Calu3 (cell line): ENCODE results near the gene LDLRAP1. TPM values are rescaled to one million over a fixed set of nuclear protein-coding genes. Genes with fewer than 3 reads are reported as not detected.

Experiments used
- BruUV-seq: library from RNA; stranded (reverse); fragments of 400-500 nt; replicated peaks from 2 replicates; lab custom pipeline; 2021; lab: Mats Ljungman, UMichigan
- CTCF ChIA-PET: fragments of 300-600 bp; sonication (Branson Sonifier 250); formaldehyde crosslinking; loops from one replicate; lab custom pipeline; 2022; ENCODE audit warnings: antibody characterized with exemption; lab: Charles Lee
- DNase-seq: peaks from one replicate; pipeline ENCODE4 v3.0.0; 2022
- H3K27ac Mint-ChIP-seq: one replicate; pipeline ENCODE4 v1.8.0; 2022; ENCODE audit warnings: mixed read lengths; ENCODE audit not compliant: unreplicated experiment
- H3K27me3 Mint-ChIP-seq: one replicate; pipeline ENCODE4 v1.8.0; 2022; ENCODE audit warnings: mixed read lengths; ENCODE audit not compliant: unreplicated experiment
- H3K36me3 Mint-ChIP-seq: one replicate; pipeline ENCODE4 v1.8.0; 2022; ENCODE audit warnings: mild to moderate bottlenecking, moderate library complexity, mixed read lengths; ENCODE audit not compliant: insufficient read depth, unreplicated experiment
- H3K4me1 Mint-ChIP-seq: one replicate; pipeline ENCODE4 v1.8.0; 2022; ENCODE audit warnings: mild to moderate bottlenecking, low read depth, mixed read lengths; ENCODE audit not compliant: unreplicated experiment
- H3K4me3 Mint-ChIP-seq: one replicate; pipeline ENCODE4 v1.8.0; 2022; ENCODE audit warnings: mild to moderate bottlenecking, low read depth, moderate library complexity, mixed read lengths; ENCODE audit not compliant: unreplicated experiment
- H3K9me3 Mint-ChIP-seq: one replicate; pipeline ENCODE4 v1.8.0; 2022; ENCODE audit warnings: low read depth, mixed read lengths; ENCODE audit not compliant: unreplicated experiment
- CTCF ChIP-seq: fragments of 200-600 bp; IDR thresholded peaks from one replicate; pipeline ENCODE4 v1.8.0; 2022; ENCODE audit warnings: antibody characterized with exemption; ENCODE audit not compliant: unreplicated experiment
- intact Hi-C: fragments of 100-400 bp; cut with micrococcal nuclease; formaldehyde crosslinking; loops from one replicate; pipeline ENCODE4 v1.10.0; 2022; ENCODE audit not compliant: unreplicated experiment
- total RNA-seq: library from RNA; stranded (reverse); gene quantifications from 2 replicates; pipeline ENCODE4 v1.2.3, GENCODE V29; 2022

LDLRAP1 gene
- total RNA-seq, 1 experiment from 2014 or later = 8.3 TPM

GRCh38 chr1:25523542-25523941, 19.9 kb upstream of the LDLRAP1 start:
- Mint-ChIP-seq H3K27ac (no peak overlapping the region), H3K27me3 (no peaks in the 10 kb centered on the region), H3K4me3 (no peak overlapping the region), H3K36me3 (no peaks in the 10 kb centered on the region), H3K4me1 (no peaks in the 10 kb centered on the region), H3K9me3 (peaks cover 2% of the 10 kb centered on the region)
- no peak for DNase-seq
- BruUV-seq = no TSS peak
- intact Hi-C loops = no loop called here
- CTCF ChIA-PET = interaction anchor here (0.7 kb wide), 1 partner anchor 18 kb away, joined by 6 read pairs; no protein-coding TSS in a partner anchor
- no peak for TF ChIP-seq CTCF

- intact Hi-C loops = no loop called here
- CTCF ChIA-PET = interaction anchor here (0.6 kb wide), 1 partner anchor 193 kb away, joined by 6 read pairs; no protein-coding TSS in a partner anchor
Measured at GRCh38 chr1:25524568-25525360, 18.6 kb upstream of the LDLRAP1 start.

GRCh38 chr1:25525361-25525688, 18.1 kb upstream of the LDLRAP1 start:
- Mint-ChIP-seq H3K27ac (no peak overlapping the region), H3K4me3 (no peak overlapping the region), H3K27me3 (no peaks in the 10 kb centered on the region), H3K36me3 (no peaks in the 10 kb centered on the region), H3K4me1 (no peaks in the 10 kb centered on the region), H3K9me3 (peaks cover 2% of the 10 kb centered on the region)
- intact Hi-C loops = no loop called here
- no TSS peak for BruUV-seq
- TF ChIP-seq CTCF = no peak
- CTCF ChIA-PET = interaction anchor here (0.6 kb wide), 1 partner anchor 194 kb away, joined by 6 read pairs; no protein-coding TSS in a partner anchor
- no peak for DNase-seq

More at GRCh38 chr1:25524568-25525360, 18.6 kb upstream of the LDLRAP1 start:
- Mint-ChIP-seq H3K36me3 (no peaks in the 10 kb centered on the region), H3K4me3 (no peak overlapping the region), H3K9me3 (peaks cover 2% of the 10 kb centered on the region), H3K4me1 (no peaks in the 10 kb centered on the region), H3K27ac (no peak overlapping the region), H3K27me3 (no peaks in the 10 kb centered on the region)
- DNase-seq = no peak
- no peak for TF ChIP-seq CTCF
- no TSS peak for BruUV-seq

- no peak for TF ChIP-seq CTCF
- peaks cover 10% of the 10 kb centered on the region for H3K27me3 Mint-ChIP-seq
Measured at GRCh38 chr1:25526753-25527152, 16.7 kb upstream of the LDLRAP1 start.

More at GRCh38 chr1:25526753-25527152, 16.7 kb upstream of the LDLRAP1 start:
- no peak for DNase-seq
- BruUV-seq = no TSS peak
- peaks cover 2% of the 10 kb centered on the region for H3K9me3 Mint-ChIP-seq
- H3K4me1 Mint-ChIP-seq = no peaks in the 10 kb centered on the region
- CTCF ChIA-PET = no interaction called here
- H3K27ac Mint-ChIP-seq = no peak overlapping the region
- H3K4me3 Mint-ChIP-seq = no peak overlapping the region
- no peaks in the 10 kb centered on the region for H3K36me3 Mint-ChIP-seq
- intact Hi-C loops = no loop called here
